ENCODE data around the gene ID1. TPM values are rescaled to one million over a fixed set of nuclear protein-coding genes. Genes with fewer than 3 reads are reported as not detected.

The ID1 gene
- total and polyA plus RNA-seq, 2 experiments from 2014 or later = 221 to 479 TPM

DNA sequence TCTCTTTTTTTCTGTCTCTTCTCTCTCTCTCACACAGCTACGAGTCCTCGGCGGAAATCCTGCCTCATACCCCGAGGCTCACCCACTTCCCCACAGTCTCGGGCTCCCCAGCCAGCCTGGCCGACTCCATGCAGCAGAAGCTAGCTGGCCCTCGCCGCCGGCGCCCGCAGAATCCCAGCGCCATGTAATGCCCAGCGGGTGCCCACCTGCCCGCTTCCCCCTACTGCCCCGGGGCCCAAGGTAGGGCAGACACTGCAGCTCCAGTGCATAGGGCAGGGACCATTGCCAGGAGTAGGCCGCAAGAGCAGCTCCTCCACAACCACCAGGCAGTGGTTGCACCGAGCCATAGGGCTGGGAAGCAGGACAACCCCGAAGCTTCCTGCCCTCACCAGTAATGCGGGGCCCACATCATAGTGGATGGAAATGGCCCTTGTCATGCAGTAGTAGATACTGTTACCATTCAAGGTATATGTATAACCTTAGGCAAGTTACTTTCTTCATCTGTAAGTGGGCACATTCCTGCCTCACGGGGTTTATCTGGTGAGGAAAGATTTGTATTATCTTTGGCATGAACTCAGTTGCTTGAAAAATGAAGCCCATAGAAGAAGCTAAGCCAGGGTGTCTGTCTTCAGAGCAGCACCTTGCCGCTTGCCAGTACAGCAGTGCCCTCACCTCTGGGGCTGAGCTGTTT is 36.9 kb upstream of the ID1 start:
- H3K4me1 ChIP-seq (ENCODE audit: insufficient read depth) = peaks cover 68% of the 10 kb centered on the region
- DNase-seq (ENCODE audit: low spot score) = no peak
- ATAC-seq = no peak
- peak overlapping the region; percentile 72 for H3K4me2 ChIP-seq
- TF ChIP-seq JUNB (IDR thresholded peaks at IDR 0.05; ENCODE audit: unreplicated experiment) (no peak), STAT1 (IDR thresholded peaks at IDR 0.05; ENCODE audit: unreplicated experiment) (no peak), CREB1 (CRISPR knock-in tag; IDR thresholded peaks at IDR 0.05; ENCODE audit: low read depth) (no peak), ETS1 (IDR thresholded peaks at IDR 0.05) (no peak), ZNF331 (CRISPR knock-in tag; IDR thresholded peaks at IDR 0.05; ENCODE audit: low read depth) (no peak), CTCF (conservative IDR thresholded peaks at IDR 0.05; ENCODE audit: low read depth in 2 of 2) (no peak), REST (IDR thresholded peaks at IDR 0.05; ENCODE audit: unreplicated experiment) (no peak), EZH2 (IDR thresholded peaks at IDR 0.05; ENCODE audit: low read depth, unreplicated experiment) (no peak), NANOG (IDR thresholded peaks at IDR 0.05; ENCODE audit: borderline replicate concordance) (no peak)
- TF ChIP-seq, protein P1, sequence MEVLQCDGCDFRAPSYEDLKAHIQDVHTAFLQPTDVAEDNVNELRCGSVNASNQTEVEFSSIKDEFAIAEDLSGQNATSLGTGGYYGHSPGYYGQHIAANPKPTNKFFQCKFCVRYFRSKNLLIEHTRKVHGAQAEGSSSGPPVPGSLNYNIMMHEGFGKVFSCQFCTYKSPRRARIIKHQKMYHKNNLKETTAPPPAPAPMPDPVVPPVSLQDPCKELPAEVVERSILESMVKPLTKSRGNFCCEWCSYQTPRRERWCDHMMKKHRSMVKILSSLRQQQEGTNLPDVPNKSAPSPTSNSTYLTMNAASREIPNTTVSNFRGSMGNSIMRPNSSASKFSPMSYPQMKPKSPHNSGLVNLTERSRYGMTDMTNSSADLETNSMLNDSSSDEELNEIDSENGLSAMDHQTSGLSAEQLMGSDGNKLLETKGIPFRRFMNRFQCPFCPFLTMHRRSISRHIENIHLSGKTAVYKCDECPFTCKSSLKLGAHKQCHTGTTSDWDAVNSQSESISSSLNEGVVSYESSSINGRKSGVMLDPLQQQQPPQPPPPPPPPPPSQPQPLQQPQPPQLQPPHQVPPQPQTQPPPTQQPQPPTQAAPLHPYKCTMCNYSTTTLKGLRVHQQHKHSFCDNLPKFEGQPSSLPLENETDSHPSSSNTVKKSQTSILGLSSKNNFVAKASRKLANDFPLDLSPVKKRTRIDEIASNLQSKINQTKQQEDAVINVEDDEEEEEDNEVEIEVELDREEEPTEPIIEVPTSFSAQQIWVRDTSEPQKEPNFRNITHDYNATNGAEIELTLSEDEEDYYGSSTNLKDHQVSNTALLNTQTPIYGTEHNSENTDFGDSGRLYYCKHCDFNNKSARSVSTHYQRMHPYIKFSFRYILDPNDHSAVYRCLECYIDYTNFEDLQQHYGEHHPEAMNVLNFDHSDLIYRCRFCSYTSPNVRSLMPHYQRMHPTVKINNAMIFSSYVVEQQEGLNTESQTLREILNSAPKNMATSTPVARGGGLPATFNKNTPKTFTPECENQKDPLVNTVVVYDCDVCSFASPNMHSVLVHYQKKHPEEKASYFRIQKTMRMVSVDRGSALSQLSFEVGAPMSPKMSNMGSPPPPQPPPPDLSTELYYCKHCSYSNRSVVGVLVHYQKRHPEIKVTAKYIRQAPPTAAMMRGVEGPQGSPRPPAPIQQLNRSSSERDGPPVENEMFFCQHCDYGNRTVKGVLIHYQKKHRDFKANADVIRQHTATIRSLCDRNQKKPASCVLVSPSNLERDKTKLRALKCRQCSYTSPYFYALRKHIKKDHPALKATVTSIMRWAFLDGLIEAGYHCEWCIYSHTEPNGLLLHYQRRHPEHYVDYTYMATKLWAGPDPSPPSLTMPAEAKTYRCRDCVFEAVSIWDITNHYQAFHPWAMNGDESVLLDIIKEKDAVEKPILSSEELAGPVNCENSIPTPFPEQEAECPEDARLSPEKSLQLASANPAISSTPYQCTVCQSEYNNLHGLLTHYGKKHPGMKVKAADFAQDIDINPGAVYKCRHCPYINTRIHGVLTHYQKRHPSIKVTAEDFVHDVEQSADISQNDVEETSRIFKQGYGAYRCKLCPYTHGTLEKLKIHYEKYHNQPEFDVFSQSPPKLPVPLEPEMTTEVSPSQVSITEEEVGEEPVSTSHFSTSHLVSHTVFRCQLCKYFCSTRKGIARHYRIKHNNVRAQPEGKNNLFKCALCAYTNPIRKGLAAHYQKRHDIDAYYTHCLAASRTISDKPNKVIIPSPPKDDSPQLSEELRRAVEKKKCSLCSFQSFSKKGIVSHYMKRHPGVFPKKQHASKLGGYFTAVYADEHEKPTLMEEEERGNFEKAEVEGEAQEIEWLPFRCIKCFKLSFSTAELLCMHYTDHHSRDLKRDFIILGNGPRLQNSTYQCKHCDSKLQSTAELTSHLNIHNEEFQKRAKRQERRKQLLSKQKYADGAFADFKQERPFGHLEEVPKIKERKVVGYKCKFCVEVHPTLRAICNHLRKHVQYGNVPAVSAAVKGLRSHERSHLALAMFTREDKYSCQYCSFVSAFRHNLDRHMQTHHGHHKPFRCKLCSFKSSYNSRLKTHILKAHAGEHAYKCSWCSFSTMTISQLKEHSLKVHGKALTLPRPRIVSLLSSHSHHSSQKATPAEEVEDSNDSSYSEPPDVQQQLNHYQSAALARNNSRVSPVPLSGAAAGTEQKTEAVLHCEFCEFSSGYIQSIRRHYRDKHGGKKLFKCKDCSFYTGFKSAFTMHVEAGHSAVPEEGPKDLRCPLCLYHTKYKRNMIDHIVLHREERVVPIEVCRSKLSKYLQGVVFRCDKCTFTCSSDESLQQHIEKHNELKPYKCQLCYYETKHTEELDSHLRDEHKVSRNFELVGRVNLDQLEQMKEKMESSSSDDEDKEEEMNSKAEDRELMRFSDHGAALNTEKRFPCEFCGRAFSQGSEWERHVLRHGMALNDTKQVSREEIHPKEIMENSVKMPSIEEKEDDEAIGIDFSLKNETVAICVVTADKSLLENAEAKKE (CRISPR knock-in tag; IDR thresholded peaks at IDR 0.05) = no peak
- no peaks in the 10 kb centered on the region for H3K27me3 ChIP-seq (ENCODE audit: insufficient read depth)
- peak overlapping the region; percentile 82; the same call in 1 of the 2 replicates for H3K27ac Mint-ChIP-seq
- no peaks in the 10 kb centered on the region for H3K79me2 ChIP-seq (replicated peaks; ENCODE audit: insufficient read depth)
- peaks cover 60% of the 10 kb centered on the region for H3K27me3 Mint-ChIP-seq (ENCODE audit: insufficient read depth, low read depth, poor library complexity)
- H4K20me1 ChIP-seq (replicated peaks; ENCODE audit: insufficient read depth) = peaks cover 33% of the 10 kb centered on the region
- H2AFZ ChIP-seq = no peak overlapping the region
- H3K4me1 Mint-ChIP-seq = peaks cover 57% of the 10 kb centered on the region
- peak overlapping the region; percentile 77 for H3K27ac ChIP-seq (ENCODE audit: low read depth)
- H3K9me3 Mint-ChIP-seq = peaks cover 7% of the 10 kb centered on the region; the same call in 2 of the 3 replicates
- H3K9me2 ChIP-seq (ENCODE audit: insufficient read depth) = no peaks in the 10 kb centered on the region
- H3K36me3 Mint-ChIP-seq (ENCODE audit: low read depth) = peaks cover 64% of the 10 kb centered on the region
- H3K4me3 ChIP-seq = no peak overlapping the region
- H3K36me3 ChIP-seq (ENCODE audit: insufficient read depth) = peaks cover 24% of the 10 kb centered on the region
- H3K4me3 Mint-ChIP-seq = no peak overlapping the region
- H3F3A ChIP-seq (replicated peaks; ENCODE audit: low read depth) = peaks cover 86% of the 10 kb centered on the region
